GM20431 (cell line): ENCODE data around the gene TBC1D13.

Experiments
- in situ Hi-C: fragments of 300-500 bp; cut with MseI, MboI; formaldehyde crosslinking; loops from one replicate; pipeline ENCODE4 v1.15.0; 2020; ENCODE audit warnings: low sequenced_read_pairs; ENCODE audit not compliant: unreplicated experiment

TBC1D13 gene

DNA sequence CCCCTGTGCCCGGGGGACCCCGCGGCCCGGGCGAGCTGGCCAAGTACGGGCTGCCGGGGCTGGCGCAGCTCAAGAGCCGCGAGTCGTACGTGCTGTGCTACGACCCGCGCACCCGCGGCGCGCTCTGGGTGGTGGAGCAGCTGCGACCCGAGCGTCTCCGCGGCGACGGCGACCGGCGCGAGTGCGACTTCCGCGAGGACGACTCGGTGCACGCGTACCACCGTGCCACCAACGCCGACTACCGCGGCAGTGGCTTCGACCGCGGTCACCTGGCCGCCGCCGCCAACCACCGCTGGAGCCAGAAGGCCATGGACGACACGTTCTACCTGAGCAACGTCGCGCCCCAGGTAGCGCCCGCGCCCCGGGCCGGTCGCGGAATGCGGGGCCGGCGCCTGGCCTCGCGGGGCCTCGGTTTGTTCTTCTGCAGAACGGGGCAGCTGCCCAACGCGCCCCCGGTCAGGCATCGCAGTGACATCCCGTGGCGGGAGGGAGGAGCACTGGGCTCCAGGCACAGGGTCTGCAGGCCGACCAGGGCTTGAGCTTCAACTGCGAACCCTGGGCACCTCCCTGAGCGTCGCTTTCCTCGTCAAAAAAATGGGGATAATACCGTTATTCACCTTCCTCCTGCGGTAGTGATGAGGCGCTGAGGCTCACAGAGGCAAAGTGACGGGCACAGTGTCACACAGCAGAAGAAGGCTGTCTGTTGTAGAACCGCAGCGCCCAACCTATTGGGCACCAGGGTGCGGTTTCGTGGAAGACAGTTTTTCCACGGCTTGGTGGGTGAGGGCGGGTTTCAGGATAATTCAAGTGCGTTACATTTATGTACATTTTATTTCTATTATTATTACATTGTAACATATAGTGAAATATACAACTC, 32.0 kb downstream of the TBC1D13 start:
- in situ Hi-C loops = no loop called here

DNA sequence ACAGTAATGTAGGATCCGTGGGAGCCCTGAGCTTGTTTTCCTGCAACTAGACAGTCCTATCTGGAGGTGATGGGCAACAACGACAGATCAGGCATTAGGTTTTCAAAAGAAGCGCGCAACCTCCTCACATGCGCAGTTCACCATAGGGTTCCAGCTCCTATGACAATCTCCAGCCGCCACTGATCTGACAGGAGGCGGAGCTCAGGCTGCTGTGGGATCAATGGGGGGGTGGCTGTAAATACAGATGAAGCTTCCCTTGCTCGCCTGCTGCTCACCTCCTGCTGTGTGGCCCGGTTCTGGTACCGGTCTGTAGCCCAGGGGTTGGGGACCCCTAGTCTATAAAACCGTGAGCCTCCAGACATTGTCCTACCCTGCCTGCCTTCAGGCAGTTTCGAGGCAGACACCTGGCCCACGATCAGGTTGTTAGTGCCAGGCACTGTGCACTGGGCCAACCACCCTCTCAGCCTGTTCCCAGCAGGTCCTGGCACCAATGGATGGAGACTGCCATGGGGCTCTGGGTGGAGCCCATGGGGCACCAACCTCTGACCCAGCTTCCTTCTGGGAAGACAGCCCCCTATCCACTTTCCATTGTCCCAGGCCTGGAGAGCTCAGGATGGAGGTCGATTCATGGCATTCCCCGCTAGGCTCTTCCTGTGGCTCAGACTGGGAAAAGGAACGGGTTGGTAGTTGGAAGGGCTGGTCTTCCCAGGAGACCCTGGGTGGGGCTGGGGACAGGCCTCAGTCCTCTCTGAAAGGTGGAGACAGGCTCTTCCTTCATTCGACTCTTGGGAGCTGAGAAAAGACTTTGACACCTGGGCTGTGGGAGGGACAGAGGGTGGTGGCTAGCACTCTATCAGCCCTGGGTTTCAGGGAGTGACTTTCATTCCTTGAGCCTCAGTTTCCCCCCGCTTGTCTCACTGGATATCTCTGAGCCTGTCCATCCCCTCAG, 32.9 kb downstream of the TBC1D13 start:
- in situ Hi-C loops = no loop called here

DNA sequence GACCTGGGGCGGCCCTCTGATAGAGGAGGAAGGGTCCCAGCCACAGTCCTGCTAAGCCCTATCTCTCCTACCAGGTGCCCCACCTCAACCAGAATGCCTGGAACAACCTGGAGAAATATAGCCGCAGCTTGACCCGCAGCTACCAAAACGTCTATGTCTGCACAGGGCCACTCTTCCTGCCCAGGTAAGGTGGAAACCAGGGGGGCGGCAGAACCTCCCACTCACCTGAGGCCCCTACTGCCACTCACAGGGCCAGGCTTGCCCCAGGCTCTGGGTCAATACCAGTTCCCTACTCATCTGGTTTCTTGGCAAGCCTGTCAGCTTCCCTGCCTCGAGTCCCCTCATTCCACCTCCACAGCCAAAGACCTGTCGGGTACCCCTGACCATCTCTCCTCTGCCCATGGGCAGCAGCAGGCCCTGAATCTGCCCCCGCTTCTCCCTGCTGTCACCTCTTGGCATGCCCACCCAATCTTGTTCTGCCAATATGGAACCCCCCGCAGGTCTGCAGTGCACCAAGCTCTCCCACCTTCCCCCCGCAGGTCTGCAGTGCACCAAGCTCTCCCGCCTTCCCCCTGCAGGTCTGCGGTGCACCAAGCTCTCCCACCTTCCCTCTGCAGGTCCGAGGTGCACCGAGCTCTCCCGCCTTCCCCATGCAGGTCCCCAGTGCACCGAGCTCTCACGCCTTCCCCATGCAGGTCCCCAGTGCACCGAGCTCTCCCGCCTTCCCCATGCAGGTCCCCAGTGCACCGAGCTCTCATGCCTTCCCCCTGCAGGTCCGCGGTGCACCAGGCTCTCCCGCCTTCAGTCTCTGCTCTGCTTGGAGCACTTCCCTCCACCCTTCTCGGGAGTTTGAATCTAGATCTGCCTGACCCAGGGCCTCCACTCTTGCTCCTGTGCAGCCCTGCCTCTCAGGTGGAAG, 33.9 kb downstream of the TBC1D13 start:
- in situ Hi-C loops = no loop called here

DNA sequence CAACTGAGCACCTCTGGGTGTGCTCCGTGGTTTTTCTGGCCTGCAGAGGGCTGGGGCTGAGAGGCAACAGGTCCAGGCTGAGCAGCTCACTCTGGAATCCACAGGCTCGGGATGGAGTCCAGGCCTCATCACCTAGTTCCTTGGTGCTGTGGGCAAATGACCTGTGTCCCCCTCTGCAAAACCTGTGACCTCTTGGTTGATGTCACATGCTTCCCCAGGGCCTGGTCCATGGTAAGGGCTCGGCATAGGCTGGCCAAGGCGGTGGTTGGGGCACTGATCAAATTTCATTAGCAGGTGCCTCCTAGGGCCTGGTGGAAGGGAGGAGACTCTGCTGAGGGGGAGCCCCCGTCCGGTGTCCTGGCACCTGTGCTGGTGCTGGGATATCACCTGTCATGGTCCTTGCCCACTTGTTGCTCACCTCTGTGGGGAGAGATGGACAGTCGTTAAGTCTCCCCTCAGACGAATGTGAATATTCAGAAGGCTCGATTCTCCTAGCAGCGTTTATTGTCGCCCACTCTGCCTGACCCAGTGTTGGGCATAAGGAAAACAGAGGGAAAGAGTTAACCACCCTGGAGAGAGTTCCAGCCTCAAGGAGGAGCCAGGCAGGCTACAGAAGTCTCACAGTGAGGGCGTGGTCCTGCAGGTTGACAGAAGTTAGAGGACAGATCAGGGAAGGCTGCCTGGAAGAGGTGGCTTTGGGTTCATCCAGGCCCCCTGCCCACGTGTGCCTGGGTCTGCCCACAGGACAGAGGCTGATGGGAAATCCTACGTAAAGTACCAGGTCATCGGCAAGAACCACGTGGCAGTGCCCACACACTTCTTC, 34.7 kb downstream of the TBC1D13 start:
- in situ Hi-C loops = no loop called here

DNA sequence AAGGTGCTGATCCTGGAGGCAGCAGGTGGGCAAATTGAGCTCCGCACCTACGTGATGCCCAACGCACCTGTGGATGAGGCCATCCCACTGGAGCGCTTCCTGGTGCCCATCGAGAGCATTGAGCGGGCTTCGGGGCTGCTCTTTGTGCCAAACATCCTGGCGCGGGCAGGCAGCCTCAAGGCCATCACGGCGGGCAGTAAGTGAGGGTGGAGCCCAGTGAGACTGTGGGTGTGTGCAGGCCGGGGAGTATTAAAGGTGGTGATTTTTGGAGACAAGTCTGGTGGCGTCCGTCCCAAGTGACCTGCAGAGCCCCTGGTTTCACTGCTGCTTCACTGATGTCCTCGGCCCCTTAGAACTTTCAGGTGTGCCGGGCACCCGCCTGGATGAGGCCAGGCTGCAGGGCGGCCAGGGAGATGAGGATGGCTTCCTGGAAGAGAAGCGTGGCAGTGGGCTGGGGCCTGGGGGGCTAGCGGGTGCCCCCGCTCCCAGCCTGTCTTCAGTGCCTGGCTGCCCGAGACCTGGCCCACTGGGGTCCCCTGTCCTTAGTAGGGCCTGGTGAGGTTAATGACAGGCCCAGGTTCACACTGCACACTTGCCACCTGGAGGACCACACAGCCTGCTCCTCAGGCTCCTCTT, 35.5 kb downstream of the TBC1D13 start:
- in situ Hi-C loops = no loop called here

DNA sequence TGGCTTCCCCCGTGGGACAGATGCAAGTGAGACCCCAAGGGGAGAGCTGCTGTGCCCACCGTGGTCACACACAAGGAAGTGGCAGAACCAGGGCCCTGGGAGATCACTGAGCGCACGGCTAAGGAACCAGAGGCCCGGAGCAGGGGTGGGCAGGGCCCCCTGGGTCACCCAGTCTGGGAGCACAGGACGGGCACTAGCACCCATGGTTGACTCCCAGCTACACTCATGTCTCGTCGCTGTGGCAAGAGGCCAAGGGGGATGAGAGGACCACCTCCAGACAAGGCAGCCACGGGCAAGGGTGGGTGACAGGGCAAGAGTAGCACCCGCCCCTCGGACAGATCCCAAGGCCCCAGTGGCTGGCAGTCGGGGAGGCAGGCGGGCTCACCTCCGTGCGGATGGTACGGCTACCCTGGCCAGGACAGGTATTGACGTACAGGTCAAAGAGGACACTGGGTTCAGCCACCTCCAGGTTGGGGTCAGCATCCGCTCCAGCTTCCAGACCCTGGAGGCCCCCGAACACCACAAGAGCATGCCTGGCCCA, 36.4 kb downstream of the TBC1D13 start:
- in situ Hi-C loops = no loop called here

DNA sequence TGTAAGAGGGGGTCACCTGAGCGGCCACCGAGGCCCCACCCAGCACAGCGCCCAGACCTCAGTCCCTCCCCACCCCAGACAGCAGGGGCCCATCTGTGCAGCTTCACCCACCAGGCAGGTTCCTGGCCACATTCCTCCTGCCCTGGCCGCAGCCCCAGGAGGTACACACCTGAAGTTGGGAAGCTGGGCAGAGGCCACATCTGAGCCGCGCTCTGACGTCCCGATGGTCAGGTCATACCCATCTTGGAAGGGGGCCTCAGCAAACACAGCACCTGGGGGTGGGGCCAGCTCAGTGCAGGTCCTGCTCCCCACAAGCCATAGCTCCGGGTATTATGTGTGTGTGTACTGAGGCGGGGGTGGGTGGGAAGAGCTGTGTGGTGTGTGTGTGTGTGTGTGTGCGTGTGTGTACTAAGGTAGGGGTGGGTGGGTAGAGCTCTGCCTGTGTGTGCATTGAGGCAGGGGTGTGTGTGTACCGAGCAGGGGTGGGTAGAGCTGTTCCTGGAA, 36.9 kb downstream of the TBC1D13 start:
- in situ Hi-C loops = no loop called here

DNA sequence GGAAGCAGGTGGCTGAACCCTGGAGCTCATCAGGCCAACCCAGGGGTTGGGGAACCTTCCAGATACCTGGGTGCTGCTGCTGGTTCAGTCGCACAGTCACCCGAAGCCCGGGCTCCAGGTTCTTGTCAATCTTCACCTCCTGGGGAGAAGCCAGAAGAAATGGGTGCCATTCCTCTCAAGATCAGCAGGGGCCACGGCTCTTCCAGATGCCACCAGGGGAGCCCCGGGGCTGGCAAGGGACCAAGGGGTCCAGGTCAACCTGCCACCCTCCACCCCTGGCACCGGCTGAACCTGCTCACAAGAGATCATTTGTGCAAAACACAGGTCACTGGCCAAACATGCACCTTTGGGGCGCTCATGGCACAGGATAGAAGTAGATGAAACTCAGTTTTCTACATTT, 37.9 kb downstream of the TBC1D13 start:
- in situ Hi-C loops = no loop called here

DNA sequence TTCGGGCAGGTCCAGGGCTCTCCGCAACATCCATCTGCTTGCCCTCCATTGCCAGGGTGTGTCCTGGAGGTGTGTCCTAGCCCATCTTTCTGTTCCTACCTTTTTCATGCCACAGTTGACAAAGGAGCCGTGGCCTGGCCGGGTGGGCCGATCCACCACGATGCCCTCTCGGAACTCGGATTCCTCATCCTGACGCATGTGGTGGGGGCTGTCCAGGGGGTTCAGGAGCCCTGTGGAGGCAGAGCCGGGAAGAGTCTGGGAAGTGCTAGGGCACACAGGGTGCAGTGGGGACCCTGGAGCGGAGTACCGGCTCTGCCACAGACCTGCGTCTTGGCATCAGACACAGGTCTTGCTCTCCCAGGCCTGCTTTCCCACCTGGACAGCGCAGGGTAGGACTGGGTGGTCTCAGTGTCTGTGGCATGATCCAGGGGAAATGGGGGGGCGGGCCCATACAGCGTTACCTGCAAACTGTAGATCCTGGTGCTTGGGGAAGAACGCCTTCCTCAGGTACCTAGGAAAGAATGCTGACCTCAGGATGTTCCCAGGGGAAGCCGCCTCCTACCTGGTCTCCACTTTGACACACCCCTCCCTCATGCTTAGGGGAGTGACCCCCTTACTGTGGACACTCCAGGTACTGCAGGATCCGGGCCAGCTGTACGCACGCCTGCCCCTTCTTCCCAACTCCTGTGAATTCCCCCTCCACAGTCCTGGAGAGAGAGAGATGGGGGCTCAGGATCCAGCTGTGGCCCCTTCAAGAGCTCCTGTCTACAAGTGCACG, 39.1 kb downstream of the TBC1D13 start:
- in situ Hi-C loops = no loop called here

DNA sequence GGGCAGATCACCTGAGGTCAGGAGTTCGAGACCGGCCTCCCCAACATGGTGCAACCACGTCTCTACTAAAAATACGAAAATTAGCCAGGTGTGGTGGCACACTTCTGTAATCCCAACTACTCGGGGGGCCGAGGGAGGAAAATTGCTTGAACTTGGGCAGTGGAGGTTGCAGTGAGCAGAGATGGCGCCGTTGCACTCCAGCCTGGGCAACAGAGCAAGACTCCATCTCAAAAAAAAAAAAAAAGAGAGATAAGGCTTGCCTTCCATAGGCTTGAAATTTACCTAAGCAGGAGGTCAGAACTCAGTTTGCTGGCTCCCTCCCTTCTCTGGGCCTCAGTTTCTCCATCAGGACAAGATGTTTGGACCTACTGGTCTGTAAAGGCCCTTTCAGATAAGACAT, 41.2 kb downstream of the TBC1D13 start:
- in situ Hi-C loops = no loop called here

DNA sequence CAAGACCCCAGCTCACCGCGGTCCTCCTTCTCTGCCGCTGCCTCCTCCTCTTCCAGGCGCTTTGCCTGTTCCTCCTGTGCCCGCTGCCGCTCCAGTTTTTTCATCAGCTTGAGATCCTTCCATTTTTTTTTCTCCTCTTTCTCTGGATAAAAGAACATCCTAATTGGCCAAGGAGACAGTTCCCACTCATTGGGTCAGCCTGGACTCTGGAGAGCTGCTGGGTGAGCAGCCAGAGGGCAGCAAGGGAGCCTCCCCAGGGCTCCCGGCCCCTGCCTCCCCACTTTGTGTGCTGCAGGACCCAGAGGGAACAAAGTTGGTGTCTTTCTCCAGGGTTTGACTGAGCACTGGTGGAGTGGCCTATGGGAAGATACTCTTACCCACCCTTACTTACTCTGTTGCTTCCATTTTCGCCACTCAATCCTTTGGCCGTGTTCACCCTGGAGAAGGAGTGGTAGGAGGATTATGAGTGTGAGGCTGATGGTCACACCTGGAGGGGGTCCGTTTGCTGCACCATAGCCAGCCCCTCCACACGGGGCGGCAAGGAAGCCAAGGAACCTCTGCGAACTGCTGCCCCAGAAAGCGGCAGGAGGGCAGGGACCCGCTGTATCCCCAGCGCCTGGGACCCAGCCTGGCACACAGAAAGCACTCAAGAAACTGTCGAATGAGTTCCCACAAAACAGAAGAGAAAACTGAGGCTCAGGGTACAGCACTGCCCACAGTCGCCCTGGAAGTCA, 41.8 kb downstream of the TBC1D13 start:
- in situ Hi-C loops = no loop called here

DNA sequence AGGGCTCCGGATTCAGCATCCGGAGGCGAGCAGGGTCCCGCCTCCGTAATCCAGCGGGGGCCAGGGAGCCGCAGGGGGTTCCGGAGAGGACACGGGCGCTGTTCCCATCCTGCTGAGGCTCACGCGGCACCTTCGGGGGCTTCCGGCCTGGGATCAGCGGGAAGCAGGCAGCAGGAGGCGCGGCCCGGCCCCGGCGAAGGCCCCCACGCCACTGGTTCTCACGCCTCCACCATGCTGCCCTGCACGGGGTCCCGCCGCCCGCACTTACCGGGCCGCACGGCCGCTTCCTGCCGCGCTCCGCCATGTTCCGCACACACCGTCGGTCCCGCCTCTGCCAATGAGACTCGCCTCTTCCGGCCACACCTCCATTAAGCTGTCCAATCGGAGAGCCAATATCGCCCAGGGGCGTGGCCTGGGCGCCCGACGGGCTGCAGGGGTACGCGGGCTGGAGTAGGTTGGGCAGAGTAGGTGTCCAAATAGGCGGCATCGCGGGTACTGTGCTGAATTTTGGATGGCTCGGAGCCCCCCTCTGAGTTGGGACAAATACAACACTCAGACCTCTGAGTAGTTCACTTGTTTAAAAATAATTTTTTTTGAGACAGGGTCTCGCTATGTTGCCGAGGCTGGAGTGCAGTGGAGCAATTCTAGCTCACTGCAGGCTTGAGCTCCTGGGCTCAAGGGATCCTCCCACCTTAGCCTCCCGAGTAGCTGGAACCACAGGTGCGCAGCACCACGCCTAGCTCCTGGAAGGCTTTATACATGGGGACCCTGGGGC, 42.6 kb downstream of the TBC1D13 start, which contains the start of gene SPOUT1:
TSS of gene SPOUT1 (minus strand) at position 318 of the 775 bp plus-strand sequence. CDS start at position 304, 14 bp downstream.
- in situ Hi-C loops = no loop called here

DNA sequence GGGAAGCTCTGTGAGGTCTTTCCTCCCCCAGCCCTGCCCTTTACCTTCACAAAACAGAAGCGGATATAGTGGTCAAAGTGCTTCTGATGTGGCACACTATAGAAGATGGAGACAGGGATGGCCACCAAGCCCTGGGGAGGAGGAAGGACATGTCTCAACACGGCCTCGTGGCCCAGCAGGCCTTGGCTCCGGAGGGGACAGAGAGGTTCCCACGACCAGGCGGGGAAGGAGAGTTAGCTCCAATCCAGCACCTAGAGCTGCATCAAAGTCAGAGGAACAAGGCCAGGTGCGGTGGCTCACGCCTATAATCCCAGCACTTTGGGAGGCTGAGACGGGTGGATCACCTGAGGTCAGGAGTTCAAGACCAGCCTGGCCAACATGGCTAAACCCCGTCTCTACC, 46.6 kb downstream of the TBC1D13 start:
- in situ Hi-C loops = no loop called here

DNA sequence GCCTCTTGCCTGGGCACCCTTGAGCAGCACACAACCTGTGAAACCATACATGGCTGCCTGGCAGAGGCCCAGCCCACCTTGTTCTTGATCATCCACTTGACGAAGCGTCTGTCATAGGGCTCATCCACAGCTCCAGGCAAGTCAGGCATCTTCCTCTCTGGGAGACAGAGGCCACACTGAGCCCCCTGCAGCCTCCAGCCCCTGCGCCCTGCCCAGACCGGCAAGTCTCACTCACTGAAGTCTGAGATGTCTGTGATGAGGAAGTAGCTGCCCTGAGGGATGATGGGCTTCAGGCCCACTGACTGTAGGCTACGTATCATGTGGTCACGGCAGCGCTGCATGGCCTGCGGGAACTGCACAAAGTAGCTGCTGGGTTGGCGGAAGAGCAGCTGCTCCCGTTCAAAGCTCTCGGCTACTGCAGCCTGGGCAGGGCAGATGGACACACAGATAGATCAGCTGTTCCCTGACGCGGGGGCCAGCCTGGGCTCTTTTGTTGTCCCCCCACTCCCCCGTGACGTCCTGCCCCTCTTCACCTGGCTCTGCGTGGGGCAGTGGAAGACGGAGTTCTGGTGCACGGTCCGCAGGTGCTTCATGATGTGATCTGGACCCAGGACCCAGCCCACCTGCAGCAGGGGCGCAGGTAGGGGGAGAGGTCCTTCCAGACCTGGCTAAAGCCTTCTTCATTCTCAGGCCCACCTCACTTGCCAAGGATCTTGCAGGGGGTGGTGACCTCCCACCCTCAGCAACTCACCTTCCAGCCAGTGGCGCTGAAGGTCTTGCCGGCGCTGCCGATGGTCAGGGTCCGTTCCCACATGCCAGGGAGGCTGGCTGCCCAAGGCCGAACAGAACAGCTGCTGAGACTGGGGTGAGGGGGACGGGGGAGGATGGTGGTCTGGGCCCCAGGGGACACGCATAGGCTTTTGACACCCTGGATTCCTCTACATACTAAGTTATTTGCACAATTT, 48.5 kb downstream of the TBC1D13 start:
- in situ Hi-C loops = no loop called here
